ENCODE results near the gene TGFB2. TPM values are rescaled to one million over a fixed set of nuclear protein-coding genes. Genes with fewer than 3 reads are reported as not detected.

The TGFB2 gene
- total and polyA plus RNA-seq, 8 donors = 0.35 to 13.6 (median 2.3) TPM; not detected in 1

DNA sequence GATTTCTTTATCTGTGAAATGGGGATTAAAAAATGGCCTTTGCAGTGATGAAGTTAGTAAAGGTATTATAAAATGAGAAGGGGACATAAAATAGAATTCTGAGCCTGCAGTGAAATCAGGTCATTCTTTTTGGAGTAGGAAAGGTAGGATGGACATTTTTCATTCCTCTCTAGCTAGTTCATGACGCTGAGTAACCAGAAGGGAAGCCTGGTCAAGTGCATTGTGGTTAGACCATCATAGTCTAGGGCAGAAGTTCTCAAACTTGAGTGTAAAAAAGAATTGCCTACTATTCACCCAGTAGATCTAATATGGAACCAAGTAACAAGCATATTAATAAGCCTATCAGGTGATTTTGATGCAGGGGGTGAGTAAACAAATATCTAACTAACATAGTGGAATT is 50.8 kb downstream of the TGFB2 start:
- TF ChIP-seq CTCF (IDR thresholded peaks at IDR 0.05) = no peak
- no peak for TF ChIP-seq EP300 (IDR thresholded peaks at IDR 0.05)
- TF ChIP-seq POLR2AphosphoS5 (IDR thresholded peaks at IDR 0.05) = no peak
- no peak for TF ChIP-seq POLR2A (IDR thresholded peaks at IDR 0.05)
- DNase-seq = no peak
- WGBS, 5 donors = 75 to 91% (median 85%) methylated on average over 1 of the region's 1 CpG

GRCh38 chr1:218397752-218398339 is 52.7 kb downstream of the TGFB2 start:
- Histone ChIP-seq H3K9me3 (no peaks in the 10 kb centered on the region), H3K36me3 (no peaks in the 10 kb centered on the region), H3K27ac (no peak overlapping the region), H3K4me3 (no peak overlapping the region), H3K4me1 (peaks cover 0 to 16% (median 7%) of the 10 kb centered on the region in 4 donors), H3K27me3 (no peaks in the 10 kb centered on the region)
- peak in 1 of 2 donors; percentile 21 for DNase-seq
- 25 to 52% (median 42%) methylated on average over 8 of the region's 8 CpGs for WGBS, 5 donors
- intact Hi-C loops (cut with DNase I; ENCODE audit: low total_unique reads) = no loop called here
- TF ChIP-seq POLR2AphosphoS5 (IDR thresholded peaks at IDR 0.05) (peak in 1 of 3 donors; percentile 15), CTCF (IDR thresholded peaks at IDR 0.05) (no peak)

More for the DNA sequence above, 50.8 kb downstream of the TGFB2 start:
- no peaks in the 10 kb centered on the region for H3K9me3 ChIP-seq
- no peaks in the 10 kb centered on the region for H3K36me3 ChIP-seq
- intact Hi-C loops (cut with DNase I; ENCODE audit: low total_unique reads) = no loop called here
- H3K4me3 ChIP-seq = no peak overlapping the region
- no peak overlapping the region for H3K27ac ChIP-seq
- H3K27me3 ChIP-seq = no peaks in the 10 kb centered on the region
- peaks cover 0 to 4% (median 0%) of the 10 kb centered on the region in 4 donors for H3K4me1 ChIP-seq

- intact Hi-C loops (cut with DNase I; ENCODE audit: low total_unique reads) = no loop called here
- WGBS, 5 donors = 86 to 95% (median 92%) methylated on average over 3 of the region's 3 CpGs
Measured at GRCh38 chr1:218400624-218401023, 55.5 kb downstream of the TGFB2 start.

DNA sequence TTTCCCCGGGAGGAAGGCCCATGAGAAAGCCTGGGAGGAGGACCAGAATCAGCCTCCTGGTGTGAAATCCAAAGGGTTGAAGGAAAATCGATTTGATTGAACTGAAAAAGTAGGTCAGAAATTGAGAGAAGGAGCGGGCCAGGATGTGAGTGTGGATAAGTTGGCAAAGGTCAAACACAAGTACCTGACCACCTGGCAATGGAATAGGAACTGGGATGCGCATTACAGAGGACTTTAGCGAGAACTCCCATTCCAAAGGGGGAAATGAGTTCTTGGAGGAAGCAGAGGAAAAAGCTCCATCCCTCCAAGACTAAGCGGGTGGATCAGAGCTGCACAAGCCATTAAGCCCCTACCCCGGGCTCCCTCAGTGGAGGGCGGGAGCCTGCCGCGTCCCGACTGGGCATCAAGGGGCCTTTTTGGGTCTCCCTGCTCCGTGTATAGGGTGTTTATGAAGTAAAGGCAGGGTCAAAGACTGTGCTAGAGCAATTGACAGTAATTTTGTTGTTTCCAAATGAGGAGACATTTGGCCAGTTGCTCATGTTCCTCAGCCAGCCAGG is 56.4 kb downstream of the TGFB2 start:
- H3K9me3 ChIP-seq = no peaks in the 10 kb centered on the region
- no peak overlapping the region for H3K4me3 ChIP-seq
- WGBS, 5 donors = 72 to 90% (median 83%) methylated on average over 12 of the region's 12 CpGs
- H3K27ac ChIP-seq = peak overlapping the region in 3 of 5 donors; percentile 25 to 37 (median 34)
- intact Hi-C loops (cut with DNase I; ENCODE audit: low total_unique reads) = no loop called here
- no peak for DNase-seq
- peaks cover 0 to 18% (median 8%) of the 10 kb centered on the region in 4 donors for H3K4me1 ChIP-seq
- H3K36me3 ChIP-seq = peaks cover 0 to 5% (median 0%) of the 10 kb centered on the region in 4 donors
- no peaks in the 10 kb centered on the region for H3K27me3 ChIP-seq
- no peak for TF ChIP-seq POLR2AphosphoS5 (IDR thresholded peaks at IDR 0.05)
- no peak for TF ChIP-seq POLR2A (IDR thresholded peaks at IDR 0.05)
- TF ChIP-seq EP300 (IDR thresholded peaks at IDR 0.05) = no peak
- no peak for TF ChIP-seq CTCF (IDR thresholded peaks at IDR 0.05)

More at GRCh38 chr1:218400624-218401023, 55.5 kb downstream of the TGFB2 start:
- peaks cover 0 to 18% (median 8%) of the 10 kb centered on the region in 4 donors for H3K4me1 ChIP-seq
- H3K4me3 ChIP-seq = no peak overlapping the region
- no peaks in the 10 kb centered on the region for H3K9me3 ChIP-seq
- no peaks in the 10 kb centered on the region for H3K27me3 ChIP-seq
- no peak for DNase-seq
- H3K36me3 ChIP-seq = peaks cover 0 to 5% (median 0%) of the 10 kb centered on the region in 4 donors
- TF ChIP-seq CTCF (IDR thresholded peaks at IDR 0.05) = no peak
- H3K27ac ChIP-seq = no peak overlapping the region

Data from stomach (tissue), 9 donors.